ENCODE results near the gene SELENOV.

GRCh38 chr19:39539165-39539517 lies 24.2 kb downstream of the SELENOV start:
- TF ChIP-seq CTCF (IDR thresholded peaks at IDR 0.05 in 4 of 5, conservative IDR thresholded peaks at IDR 0.05 in 1 of 5) (no peak), POLR2A (IDR thresholded peaks at IDR 0.05) (no peak)
